Measurements from ENCODE around the gene ADAMTS14.
"Not testable (repeated sequence)": the region's sequence is repeated elsewhere in the genome, so short reads cannot be mapped to it uniquely, and the experiment has no call there.

ADAMTS14 gene

DNA sequence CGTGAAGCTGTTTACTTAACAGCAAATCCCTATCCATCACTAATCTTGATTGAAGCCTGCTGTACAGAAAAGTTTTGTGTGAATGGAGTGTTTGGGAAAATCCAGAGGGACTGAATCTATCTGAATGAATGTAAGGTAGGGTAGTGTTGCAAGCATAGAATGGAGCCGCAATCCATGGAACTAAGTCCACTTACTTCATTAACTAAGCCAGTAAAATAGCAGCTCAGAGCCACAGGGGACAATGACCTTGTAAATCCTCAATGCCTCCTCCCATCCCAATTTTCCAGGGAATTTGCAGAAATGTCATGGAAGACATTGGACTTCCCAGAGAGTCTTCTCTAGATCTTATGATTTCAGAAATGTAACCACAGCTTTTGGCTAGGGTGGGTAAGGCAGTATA is 97.7 kb downstream of the ADAMTS14 start:
- H3K9me3 ChIP-seq (ENCODE audit: control insufficient read depth in 1 of 2, low read length in 2 of 2): no peaks in the 10 kb centered on the region
- H3K4me1 ChIP-seq (ENCODE audit: control insufficient read depth in 1 of 2, insufficient read depth in 2 of 2, low read length in 2 of 2): no peaks in the 10 kb centered on the region
- no peak overlapping the region for H3K27ac ChIP-seq (ENCODE audit: low read length)
- H3K36me3 ChIP-seq (ENCODE audit: control insufficient read depth in 1 of 2, insufficient read depth in 2 of 2, low read length in 2 of 2): no peaks in the 10 kb centered on the region
- no peaks in the 10 kb centered on the region for H3K27me3 ChIP-seq (ENCODE audit: low read depth, low read length)
- no peak overlapping the region for H3K4me3 ChIP-seq (ENCODE audit: low read depth in 1 of 2, low read length in 2 of 2)

DNA sequence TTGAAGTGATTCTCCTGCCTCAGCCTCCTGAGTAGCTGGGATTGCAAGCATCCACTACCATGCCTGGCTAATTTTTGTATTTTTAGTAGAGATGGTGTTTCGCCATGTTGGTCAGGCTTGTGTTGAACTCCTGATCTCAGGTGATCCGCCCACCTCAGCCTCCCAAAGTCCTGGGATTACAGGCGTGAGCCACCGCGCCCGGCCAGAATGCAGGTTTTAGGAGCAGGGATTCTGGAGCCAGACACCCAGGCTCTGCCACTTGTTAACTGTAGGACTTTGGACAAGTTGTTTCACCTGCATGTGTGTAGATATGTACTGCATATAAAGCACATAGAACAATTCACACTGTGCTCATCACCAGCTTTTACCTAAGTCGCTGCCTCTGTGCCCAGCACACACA is 98.2 kb downstream of the ADAMTS14 start:
- H3K4me1 ChIP-seq (ENCODE audit: control insufficient read depth in 1 of 2, insufficient read depth in 2 of 2, low read length in 2 of 2); H3K9me3 ChIP-seq (ENCODE audit: control insufficient read depth in 1 of 2, low read length in 2 of 2); H3K36me3 ChIP-seq (ENCODE audit: control insufficient read depth in 1 of 2, insufficient read depth in 2 of 2, low read length in 2 of 2); H3K27ac ChIP-seq (ENCODE audit: low read length); H3K4me3 ChIP-seq (ENCODE audit: low read depth in 1 of 2, low read length in 2 of 2); H3K27me3 ChIP-seq (ENCODE audit: low read depth, low read length): not testable (repeated sequence)

DNA sequence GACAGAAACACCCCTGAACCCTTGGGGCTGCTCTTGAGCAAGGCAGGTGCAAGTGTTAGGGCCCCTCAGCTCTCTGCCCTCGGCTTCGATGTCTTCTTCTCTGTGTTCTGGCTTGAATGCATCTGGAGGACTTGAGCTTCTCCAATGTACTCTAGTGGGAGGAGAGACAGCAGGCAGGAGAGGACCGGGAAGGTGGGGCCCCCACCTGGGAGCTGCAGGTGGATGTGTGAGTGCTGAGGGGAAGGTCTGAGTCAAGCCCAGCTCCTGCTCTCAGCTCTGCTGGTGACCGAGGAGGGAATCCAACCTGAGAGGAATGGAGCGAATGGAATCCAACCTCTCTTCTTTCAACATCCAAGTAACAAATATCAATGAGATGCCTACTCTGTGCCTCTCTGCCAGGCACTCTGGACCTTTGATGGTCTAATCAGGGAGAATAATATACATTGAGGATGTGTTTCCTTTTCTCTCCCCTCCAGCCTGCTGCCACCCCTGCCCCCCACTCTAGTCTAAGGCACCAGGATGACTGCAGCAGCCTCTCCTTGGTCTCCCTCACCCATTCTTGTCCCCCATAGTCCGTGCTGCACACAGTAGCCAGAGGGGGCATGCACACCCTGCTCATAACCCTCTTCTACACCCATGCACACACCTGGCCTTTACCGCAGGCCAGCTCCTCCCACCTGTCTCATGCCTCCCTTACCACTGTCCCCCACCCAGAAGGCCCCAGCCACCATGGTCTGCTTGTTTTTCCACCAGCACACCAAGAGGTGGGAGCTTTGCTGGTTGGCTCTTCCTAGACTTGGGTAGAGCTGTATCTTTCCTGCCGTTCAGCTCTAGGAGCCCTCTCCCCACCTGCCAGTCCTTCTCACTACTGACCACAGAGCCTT is 99.2 kb downstream of the ADAMTS14 start:
- Histone ChIP-seq H3K4me1 (ENCODE audit: control insufficient read depth in 1 of 2, insufficient read depth in 2 of 2, low read length in 2 of 2) (no peaks in the 10 kb centered on the region), H3K27me3 (ENCODE audit: low read depth, low read length) (no peaks in the 10 kb centered on the region), H3K9me3 (ENCODE audit: control insufficient read depth in 1 of 2, low read length in 2 of 2) (no peaks in the 10 kb centered on the region), H3K4me3 (ENCODE audit: low read depth in 1 of 2, low read length in 2 of 2) (no peak overlapping the region), H3K27ac (ENCODE audit: low read length) (no peak overlapping the region), H3K36me3 (ENCODE audit: control insufficient read depth in 1 of 2, insufficient read depth in 2 of 2, low read length in 2 of 2) (no peaks in the 10 kb centered on the region)

DNA sequence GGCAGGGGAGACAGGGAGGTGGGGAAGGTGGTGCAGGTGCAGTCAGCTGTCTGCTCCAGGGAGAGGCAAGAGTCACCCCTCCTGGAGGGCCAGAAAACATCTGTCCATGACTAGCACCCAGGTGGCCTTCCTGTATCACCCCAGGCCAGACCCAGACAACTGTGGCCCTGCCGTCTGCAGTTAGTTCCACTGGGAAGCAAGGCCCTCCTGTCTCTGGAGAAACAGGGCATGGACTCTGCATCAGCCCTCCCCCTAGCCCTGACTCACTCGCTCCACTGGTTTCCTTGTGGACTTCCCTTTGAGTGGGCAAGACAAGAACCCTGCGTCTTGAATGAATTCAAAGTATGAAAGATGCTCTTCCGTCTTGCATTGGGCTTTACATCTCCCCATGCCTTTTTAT is 100.3 kb downstream of the ADAMTS14 start:
- Histone ChIP-seq H3K27ac (ENCODE audit: low read length) (no peak overlapping the region), H3K4me1 (ENCODE audit: control insufficient read depth in 1 of 2, insufficient read depth in 2 of 2, low read length in 2 of 2) (no peaks in the 10 kb centered on the region), H3K9me3 (ENCODE audit: control insufficient read depth in 1 of 2, low read length in 2 of 2) (no peaks in the 10 kb centered on the region), H3K4me3 (ENCODE audit: low read depth in 1 of 2, low read length in 2 of 2) (no peak overlapping the region), H3K27me3 (ENCODE audit: low read depth, low read length) (no peaks in the 10 kb centered on the region), H3K36me3 (ENCODE audit: control insufficient read depth in 1 of 2, insufficient read depth in 2 of 2, low read length in 2 of 2) (no peaks in the 10 kb centered on the region)

DNA sequence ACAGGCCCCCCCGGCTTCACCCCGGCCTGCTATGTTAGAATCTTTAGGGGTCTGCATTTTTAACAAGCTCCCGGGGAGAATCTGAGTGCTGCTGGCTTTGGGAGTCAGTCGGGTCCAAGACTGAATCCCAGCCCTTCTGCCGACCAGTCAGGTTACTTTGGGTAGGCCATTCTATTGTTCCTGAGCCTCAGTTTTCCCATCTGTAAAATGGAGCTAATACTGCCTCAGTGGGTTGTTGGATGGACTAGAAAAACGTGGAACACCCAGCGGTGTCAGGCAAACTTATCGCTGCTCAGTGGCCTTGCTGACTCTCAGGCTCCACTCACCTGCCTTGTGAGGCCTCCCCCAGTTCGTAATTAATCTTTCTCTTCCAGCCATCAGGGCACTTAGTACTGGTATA is 101.2 kb downstream of the ADAMTS14 start:
- Histone ChIP-seq H3K36me3 (ENCODE audit: control insufficient read depth in 1 of 2, insufficient read depth in 2 of 2, low read length in 2 of 2) (no peaks in the 10 kb centered on the region), H3K9me3 (ENCODE audit: control insufficient read depth in 1 of 2, low read length in 2 of 2) (no peaks in the 10 kb centered on the region), H3K27me3 (ENCODE audit: low read depth, low read length) (no peaks in the 10 kb centered on the region)

DNA sequence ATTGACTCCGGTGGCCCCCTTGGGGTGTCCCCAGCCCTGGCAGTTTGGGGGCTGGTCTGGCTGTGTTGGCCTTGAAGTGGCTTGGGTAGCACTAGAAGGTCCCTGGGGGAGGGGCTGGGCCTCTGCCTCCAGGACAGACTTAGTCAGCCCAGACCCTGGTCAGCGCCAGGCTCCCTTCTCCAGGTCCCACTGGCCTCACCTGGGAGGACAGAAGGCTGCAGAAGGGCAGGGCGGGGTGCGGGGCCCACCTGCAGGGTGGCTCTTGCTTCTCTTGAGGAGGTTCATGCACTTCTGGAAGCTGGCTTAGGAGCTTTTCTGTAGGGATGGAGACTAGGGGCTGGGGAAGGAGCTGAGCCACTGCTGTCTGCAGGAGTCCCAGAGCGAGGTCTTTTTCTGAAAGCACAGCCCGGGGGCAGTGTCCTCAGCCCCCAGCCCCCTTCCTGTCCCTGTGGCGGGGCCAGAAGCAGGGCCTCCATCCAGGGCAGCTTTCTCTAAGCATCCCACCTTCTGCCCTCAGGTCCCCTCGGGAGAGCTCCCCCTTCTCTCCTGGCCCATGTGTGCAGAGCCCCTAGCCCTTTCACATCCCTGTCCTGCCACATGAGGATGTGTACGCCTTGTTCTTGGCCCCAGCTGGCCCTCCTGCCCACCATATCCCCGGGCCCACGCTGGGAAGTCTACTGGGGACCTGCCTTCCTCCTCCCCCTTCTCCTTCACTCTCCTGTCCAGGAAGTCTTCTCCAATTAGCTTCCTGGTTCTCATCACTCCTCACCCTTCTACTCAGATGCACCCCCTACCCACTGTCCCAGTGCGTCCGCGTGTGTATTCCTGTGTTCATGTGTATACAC is 101.9 kb downstream of the ADAMTS14 start:
- Histone ChIP-seq H3K4me3 (ENCODE audit: low read depth in 1 of 2, low read length in 2 of 2) (no peak overlapping the region), H3K27ac (ENCODE audit: low read length) (no peak overlapping the region), H3K4me1 (ENCODE audit: control insufficient read depth in 1 of 2, insufficient read depth in 2 of 2, low read length in 2 of 2) (no peaks in the 10 kb centered on the region), H3K36me3 (ENCODE audit: control insufficient read depth in 1 of 2, insufficient read depth in 2 of 2, low read length in 2 of 2) (no peaks in the 10 kb centered on the region), H3K27me3 (ENCODE audit: low read depth, low read length) (no peaks in the 10 kb centered on the region), H3K9me3 (ENCODE audit: control insufficient read depth in 1 of 2, low read length in 2 of 2) (no peaks in the 10 kb centered on the region)

More for the DNA sequence above, 101.2 kb downstream of the ADAMTS14 start:
- no peaks in the 10 kb centered on the region for H3K4me1 ChIP-seq (ENCODE audit: control insufficient read depth in 1 of 2, insufficient read depth in 2 of 2, low read length in 2 of 2)
- H3K4me3 ChIP-seq (ENCODE audit: low read depth in 1 of 2, low read length in 2 of 2): no peak overlapping the region
- no peak overlapping the region for H3K27ac ChIP-seq (ENCODE audit: low read length)

DNA sequence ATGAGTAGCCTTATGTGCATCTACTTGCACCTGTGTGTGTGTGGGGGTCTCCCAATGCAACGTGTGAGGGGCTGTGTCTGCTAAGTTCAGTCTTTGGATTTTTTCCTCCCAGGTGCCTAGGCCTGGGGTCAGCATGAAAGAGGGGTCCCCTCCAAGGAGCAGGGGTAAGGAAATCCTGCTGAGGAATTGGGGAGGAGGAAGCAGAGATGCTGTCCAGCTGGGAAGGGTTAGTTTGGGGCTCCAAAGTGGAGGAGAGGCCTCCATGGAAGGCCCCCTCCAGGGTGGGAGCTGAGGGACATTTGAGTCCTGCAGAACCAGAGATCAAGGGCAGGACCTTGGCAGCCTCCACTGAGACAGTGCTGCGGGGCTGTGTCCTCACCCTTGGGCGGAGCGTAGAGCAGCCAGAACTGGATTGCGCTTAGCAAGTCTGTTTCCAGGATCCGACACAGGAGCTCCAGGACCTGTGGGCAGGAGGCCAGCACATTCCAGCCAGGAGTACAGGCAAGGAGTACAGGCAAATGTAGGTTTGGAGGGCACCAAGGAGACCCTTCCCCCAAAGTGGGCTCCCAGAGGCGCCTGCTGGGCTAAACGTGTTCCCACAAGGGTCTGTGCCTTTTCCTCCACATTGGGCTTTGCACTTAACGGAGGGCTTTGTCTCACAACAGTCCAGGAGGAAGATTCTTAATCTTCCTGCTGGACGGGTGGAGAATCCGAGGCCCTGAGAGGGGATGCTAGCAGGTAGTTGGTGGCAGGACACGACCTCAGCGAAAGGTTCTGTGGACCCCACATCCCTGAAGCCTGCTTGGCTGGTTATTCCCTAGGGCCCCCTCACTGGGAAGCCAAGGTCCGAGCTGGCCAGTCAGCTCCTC is 102.7 kb downstream of the ADAMTS14 start:
- H3K36me3 ChIP-seq (ENCODE audit: control insufficient read depth in 1 of 2, insufficient read depth in 2 of 2, low read length in 2 of 2): no peaks in the 10 kb centered on the region
- no peaks in the 10 kb centered on the region for H3K27me3 ChIP-seq (ENCODE audit: low read depth, low read length)
- no peak overlapping the region for H3K4me3 ChIP-seq (ENCODE audit: low read depth in 1 of 2, low read length in 2 of 2)
- no peaks in the 10 kb centered on the region for H3K9me3 ChIP-seq (ENCODE audit: control insufficient read depth in 1 of 2, low read length in 2 of 2)
- H3K27ac ChIP-seq (ENCODE audit: low read length): no peak overlapping the region
- H3K4me1 ChIP-seq (ENCODE audit: control insufficient read depth in 1 of 2, insufficient read depth in 2 of 2, low read length in 2 of 2): no peaks in the 10 kb centered on the region

DNA sequence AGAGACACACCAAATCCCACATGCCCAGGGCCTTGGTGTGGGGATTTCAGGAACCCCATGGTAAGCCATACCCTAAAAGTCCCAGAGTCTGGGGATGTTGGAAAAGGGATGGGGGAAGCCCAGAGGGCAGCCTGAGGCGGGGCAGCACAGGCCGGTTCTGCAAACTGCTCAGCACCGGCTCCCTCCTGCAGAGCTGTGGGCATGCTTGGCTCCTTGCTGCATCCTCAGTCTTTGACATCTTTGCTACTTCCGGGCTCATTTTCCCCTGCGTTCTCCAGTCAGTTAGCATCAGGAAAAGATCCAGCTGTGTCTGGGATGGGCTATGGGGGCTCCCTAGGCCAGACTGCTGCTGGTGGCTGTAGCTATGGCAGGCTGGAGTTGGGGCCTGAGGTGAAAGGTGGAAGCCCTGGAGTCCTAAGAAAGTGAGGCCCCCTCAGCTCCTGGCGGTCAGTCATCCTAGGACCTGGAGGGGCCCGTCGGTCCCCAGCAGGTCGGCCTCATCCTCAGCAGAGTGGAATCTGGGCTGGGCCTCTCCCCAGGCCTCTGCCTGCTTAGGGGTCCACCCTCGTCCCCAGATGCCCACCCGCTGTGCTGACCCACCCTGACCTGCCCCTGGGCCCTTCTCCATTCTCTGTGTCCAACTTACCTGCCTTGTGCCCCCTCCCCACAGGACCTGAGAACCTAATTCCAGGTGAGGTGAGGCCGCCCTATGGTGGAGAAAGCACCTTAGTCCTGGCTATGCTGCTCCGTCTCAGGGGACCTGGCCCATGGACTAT is 103.6 kb downstream of the ADAMTS14 start:
- no peak overlapping the region for H3K4me3 ChIP-seq (ENCODE audit: low read depth in 1 of 2, low read length in 2 of 2)
- no peaks in the 10 kb centered on the region for H3K27me3 ChIP-seq (ENCODE audit: low read depth, low read length)
- H3K36me3 ChIP-seq (ENCODE audit: control insufficient read depth in 1 of 2, insufficient read depth in 2 of 2, low read length in 2 of 2): no peaks in the 10 kb centered on the region
- no peak overlapping the region for H3K27ac ChIP-seq (ENCODE audit: low read length)
- H3K9me3 ChIP-seq (ENCODE audit: control insufficient read depth in 1 of 2, low read length in 2 of 2): no peaks in the 10 kb centered on the region
- H3K4me1 ChIP-seq (ENCODE audit: control insufficient read depth in 1 of 2, insufficient read depth in 2 of 2, low read length in 2 of 2): no peaks in the 10 kb centered on the region

DNA sequence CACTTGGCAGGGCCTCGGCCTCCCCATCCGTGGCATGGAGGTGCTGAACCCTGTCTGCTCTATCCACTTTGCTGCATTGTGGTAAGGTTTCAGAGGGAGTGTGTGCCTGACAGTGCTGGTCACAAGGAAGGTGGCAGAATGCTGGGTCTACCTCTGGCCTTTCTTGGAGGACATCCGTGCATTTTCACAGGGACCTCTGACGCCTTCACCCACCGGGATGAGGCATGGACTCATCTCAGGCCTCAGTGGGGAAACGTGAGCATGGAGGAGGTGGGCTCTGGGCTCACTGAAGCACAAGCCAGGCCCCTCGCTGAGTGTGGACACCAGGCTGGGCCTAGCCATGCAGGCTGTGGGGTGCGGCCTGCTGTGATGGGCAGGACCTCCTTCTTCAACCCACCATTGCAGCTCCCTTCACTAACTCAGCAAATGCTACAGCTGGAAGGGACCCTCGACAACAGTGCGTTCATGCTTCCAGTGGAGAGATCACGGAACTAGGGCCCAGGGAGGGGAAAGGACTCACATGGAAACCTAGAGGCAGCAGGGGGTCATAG is 104.2 kb downstream of the ADAMTS14 start:
- Histone ChIP-seq H3K27me3 (ENCODE audit: low read depth, low read length) (no peaks in the 10 kb centered on the region), H3K9me3 (ENCODE audit: control insufficient read depth in 1 of 2, low read length in 2 of 2) (no peaks in the 10 kb centered on the region), H3K36me3 (ENCODE audit: control insufficient read depth in 1 of 2, insufficient read depth in 2 of 2, low read length in 2 of 2) (no peaks in the 10 kb centered on the region), H3K4me1 (ENCODE audit: control insufficient read depth in 1 of 2, insufficient read depth in 2 of 2, low read length in 2 of 2) (no peaks in the 10 kb centered on the region), H3K27ac (ENCODE audit: low read length) (no peak overlapping the region), H3K4me3 (ENCODE audit: low read depth in 1 of 2, low read length in 2 of 2) (no peak overlapping the region)

DNA sequence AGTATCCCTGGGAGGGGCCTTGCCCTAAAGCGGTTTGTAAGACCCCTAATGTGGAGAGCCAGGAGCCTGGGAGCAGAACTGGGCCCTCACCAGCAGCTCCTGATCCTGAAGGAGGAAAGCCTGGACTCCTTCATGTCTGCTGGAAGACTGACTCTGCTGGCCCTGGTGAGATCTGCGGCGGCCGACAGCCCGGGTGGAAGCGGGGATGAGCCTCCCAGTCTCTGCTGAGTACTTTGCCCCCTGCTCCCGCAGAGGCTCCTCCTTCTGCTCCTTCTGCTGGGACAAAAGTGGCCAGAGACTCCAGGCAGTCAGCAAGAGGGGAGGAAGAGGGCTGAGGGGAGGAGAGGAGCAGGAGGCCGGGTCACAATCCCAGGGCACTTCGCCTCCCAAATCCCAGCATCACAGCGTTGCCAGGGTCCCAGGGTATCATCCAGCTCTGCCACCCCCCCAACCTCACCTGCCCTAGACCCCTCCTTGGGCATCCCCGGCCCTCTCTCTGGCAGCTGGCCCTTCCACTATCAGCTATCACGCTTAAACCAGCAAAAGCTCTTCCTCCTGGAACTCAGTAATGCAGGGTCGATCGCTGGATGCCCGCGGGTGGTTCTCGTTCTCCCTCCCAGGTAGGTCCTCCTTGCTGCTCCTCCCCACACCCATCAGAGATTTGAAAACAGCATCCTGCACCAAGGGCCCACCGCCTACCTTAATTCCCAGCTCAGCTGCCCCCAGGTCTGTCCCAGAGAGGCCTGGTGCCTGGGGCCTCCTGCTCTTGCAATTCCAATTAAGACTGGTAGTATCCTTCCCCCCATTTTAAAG is 105.0 kb downstream of the ADAMTS14 start:
- Histone ChIP-seq H3K27me3 (ENCODE audit: low read depth, low read length) (no peaks in the 10 kb centered on the region), H3K4me1 (ENCODE audit: control insufficient read depth in 1 of 2, insufficient read depth in 2 of 2, low read length in 2 of 2) (no peaks in the 10 kb centered on the region), H3K27ac (ENCODE audit: low read length) (no peak overlapping the region), H3K36me3 (ENCODE audit: control insufficient read depth in 1 of 2, insufficient read depth in 2 of 2, low read length in 2 of 2) (no peaks in the 10 kb centered on the region), H3K9me3 (ENCODE audit: control insufficient read depth in 1 of 2, low read length in 2 of 2) (no peaks in the 10 kb centered on the region), H3K4me3 (ENCODE audit: low read depth in 1 of 2, low read length in 2 of 2) (no peak overlapping the region)
